Measurements from ENCODE around the gene AK1.

Gene AK1

DNA sequence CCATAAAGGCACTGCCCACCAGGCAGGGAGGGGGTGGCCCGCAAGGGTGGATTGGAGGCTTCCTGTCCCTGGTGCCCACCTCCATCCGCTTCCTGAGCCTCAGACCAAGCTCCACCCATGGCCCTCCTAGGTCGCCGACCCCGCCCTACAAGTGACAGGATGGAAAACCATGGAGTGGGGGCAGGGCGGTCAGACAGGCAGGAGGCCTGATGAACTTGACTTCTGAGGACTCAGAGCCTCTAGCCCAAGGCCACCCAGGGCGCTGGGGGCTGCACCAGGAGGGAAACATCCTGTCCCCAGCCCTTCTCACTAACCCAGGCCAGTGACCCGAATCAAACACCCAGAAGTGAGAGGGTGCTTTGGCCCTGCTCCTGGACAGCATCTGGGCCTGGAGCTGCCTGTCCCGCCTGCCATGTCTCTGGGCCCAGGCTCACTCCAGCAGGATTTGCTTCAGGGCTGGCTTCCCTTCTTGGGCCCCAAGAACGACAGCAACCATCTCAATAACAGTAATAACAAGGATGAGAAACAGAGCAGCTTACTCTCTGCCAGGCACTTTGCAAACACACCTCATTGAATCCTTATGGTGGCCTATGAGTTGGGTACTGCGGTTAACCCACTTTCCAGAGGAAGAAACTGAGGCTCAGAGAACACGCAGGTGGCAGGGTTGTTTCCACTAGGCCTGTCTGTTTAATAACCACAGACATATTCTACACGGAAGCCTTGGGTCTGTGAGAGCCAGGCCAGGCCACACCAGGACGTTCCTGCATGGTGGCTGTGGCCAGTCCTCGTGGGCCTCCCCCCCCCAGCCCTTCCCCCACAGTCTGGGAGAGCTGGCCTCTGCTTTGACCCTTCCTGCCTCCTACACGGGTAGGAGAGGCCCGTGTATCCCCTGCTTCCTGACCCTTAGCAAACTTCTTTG is 26.3 kb upstream of the AK1 start:
- Histone ChIP-seq H3K4me3 (peak overlapping the region; percentile 34), H3K27ac (peak overlapping the region; percentile 72 to 95)
- DNase-seq (ENCODE audit: low spot score) = peak; percentile 89
- TF ChIP-seq, protein P1, sequence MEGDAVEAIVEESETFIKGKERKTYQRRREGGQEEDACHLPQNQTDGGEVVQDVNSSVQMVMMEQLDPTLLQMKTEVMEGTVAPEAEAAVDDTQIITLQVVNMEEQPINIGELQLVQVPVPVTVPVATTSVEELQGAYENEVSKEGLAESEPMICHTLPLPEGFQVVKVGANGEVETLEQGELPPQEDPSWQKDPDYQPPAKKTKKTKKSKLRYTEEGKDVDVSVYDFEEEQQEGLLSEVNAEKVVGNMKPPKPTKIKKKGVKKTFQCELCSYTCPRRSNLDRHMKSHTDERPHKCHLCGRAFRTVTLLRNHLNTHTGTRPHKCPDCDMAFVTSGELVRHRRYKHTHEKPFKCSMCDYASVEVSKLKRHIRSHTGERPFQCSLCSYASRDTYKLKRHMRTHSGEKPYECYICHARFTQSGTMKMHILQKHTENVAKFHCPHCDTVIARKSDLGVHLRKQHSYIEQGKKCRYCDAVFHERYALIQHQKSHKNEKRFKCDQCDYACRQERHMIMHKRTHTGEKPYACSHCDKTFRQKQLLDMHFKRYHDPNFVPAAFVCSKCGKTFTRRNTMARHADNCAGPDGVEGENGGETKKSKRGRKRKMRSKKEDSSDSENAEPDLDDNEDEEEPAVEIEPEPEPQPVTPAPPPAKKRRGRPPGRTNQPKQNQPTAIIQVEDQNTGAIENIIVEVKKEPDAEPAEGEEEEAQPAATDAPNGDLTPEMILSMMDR (IDR thresholded peaks at IDR 0.05) = no peak

DNA sequence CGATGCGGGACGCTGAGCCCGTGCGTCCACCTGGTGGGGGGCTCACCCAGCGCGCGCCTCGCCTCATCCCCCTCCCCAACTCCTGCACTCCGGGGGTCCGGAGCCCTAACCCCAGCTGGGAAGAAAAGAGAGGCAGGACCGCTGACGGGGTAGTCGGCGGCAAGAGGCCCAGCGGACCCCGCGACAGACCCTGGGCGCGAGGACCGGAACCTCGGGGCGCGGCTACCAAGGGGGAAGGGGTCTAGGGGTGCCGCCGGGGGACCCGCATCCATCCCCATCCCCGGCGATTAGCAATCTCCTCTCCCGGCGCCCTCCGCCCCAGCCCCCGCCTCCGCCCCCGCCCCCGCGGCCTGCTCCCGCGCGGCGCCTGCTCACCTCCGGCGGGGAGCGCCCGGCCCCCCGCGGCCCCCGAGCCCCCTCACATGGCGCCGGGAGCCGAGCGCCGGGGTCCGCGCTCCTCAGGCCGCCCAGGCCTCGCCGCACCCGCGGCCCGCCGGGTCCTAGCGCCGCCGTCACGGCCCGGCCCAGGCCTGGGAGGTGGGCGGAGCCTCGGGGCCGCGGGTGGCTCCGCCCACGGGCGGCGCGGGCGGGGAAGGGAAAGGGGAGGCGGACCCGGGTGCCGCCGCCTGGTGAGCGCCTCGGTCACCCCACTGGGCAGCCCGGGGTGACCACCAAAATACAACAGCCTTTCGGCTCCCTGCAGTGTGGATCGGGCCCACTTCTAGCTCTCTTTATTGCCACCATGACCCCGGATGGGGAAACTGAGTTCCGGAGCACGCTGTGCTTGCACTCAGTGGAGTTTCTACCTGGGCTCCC is 21.9 kb upstream of the AK1 start, which contains the start of gene ST6GALNAC6:
TSS of gene ST6GALNAC6 (minus strand) at position 476 of the 816 bp plus-strand sequence. CDS start 1,622 bp downstream, outside the sequence.
- TF ChIP-seq, protein P1 (IDR thresholded peaks at IDR 0.05) = no peak
- peak; percentile 80 for DNase-seq (ENCODE audit: low spot score)
- Histone ChIP-seq H3K27ac (peak within 1 kb of the TSS; percentile 93 to 99), H3K4me3 (peak within 1 kb of the TSS; percentile 96)

- peak; percentile 83 for DNase-seq (ENCODE audit: low spot score)
- TF ChIP-seq, protein P1 (IDR thresholded peaks at IDR 0.05) = no peak
- H3K4me3 ChIP-seq = peak overlapping the region; percentile 96
- peak overlapping the region; percentile 93 to 99 for H3K27ac ChIP-seq
Measured at GRCh38 chr9:127898433-127899127, 21.1 kb upstream of the AK1 start.

DNA sequence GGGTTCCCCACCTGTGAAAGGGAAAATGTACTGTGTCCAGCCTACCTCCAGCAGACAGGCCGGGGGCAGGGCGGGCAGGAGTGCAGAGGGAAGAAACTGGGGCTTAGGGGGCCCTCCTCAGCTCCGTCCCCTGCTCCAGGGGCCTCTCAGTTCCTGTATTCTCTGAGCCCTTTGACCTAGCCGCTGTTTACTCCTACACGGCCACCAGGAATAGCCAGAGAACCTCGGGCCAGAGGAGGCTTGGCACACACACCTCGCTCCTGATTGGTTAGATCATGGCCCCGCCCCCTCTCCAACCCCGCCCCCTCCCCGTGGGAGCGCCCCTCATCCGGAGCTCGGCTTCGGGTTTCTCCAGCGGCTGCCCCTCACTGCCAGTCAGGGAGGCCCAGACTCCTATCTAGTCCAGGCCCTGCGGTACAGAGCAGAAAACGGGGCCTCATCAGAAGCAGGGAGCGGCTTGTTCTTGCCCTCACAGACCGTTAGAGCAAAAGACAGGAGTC is 19.8 kb upstream of the AK1 start:
- peak overlapping the region; percentile 96 for H3K4me3 ChIP-seq
- DNase-seq (ENCODE audit: low spot score) = peak; percentile 94
- H3K27ac ChIP-seq = peak overlapping the region; percentile 93 to 99
- TF ChIP-seq, protein P1 (IDR thresholded peaks at IDR 0.05) = no peak

GRCh38 chr9:127896395-127897192 is 19.1 kb upstream of the AK1 start:
- peak; percentile 77 for DNase-seq (ENCODE audit: low spot score)
- Histone ChIP-seq H3K4me3 (peak overlapping the region; percentile 96), H3K27ac (peak overlapping the region; percentile 93 to 99)
- TF ChIP-seq, protein P1 (IDR thresholded peaks at IDR 0.05) = no peak

DNA sequence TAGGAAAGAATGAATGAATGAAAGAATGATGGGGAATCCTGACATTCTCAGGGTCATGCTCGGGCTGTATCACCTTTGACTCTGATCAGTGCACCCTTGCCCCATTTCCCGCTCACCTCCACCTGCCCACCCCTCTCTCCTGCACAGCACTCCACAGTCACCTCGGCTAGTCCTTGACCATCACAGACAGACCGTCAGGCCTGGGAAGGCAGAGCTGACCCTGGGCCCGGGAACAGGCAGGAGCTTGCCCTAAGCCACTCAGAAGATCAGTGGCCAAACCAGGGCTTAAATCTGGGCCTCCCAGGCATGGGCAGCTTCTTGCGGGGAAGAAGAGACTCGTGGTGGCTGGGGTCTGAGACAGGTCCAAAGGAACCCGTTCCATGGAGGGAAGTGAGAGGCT is 18.3 kb upstream of the AK1 start:
- TF ChIP-seq, protein P1 (IDR thresholded peaks at IDR 0.05) = no peak
- DNase-seq (ENCODE audit: low spot score) = no peak
- no peak overlapping the region for H3K4me3 ChIP-seq
- H3K27ac ChIP-seq = peak overlapping the region in 1 of 2 donors; percentile 7

Data from coronary artery (tissue), 2 donors.